Measurements from ENCODE around the gene POLA2.
"Not testable (repeated sequence)": the region's sequence is repeated elsewhere in the genome, so short reads cannot be mapped to it uniquely, and the experiment has no call there.

POLA2 gene

DNA sequence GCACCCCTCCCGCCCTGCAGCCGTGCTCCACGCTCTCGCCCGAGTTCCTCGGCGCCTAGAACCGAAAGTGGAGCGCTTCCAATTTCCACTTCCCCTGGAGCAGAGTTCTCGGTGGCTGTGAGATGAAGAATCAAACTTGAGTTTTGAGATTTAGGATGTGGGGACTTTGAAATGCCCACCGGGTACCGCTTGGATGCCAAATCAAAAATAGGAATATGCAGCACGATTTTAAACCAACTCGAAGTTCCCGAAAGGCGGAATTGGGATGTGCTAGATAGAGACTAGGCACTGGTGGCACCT is 569 bp downstream of the POLA2 start:
- H3K27me3 Mint-ChIP-seq = no peaks in the 10 kb centered on the region
- no peak for DNase-seq
- no peak for ATAC-seq
- H3K9me3 Mint-ChIP-seq = no peaks in the 10 kb centered on the region
- peaks cover 61% of the 10 kb centered on the region for H3K4me1 Mint-ChIP-seq
- peak overlapping the region; percentile 55 to 95 for H3K27ac Mint-ChIP-seq
- H3K4me3 Mint-ChIP-seq = peak overlapping the region; percentile 74 to 82

GRCh38 chr11:65262776-65263175 is 1.0 kb downstream of the POLA2 start:
- peak overlapping the region; percentile 74 to 82 for H3K4me3 Mint-ChIP-seq
- ATAC-seq (no peak), DNase-seq (no peak)
- H3K27ac Mint-ChIP-seq = peak overlapping the region; percentile 55 to 95
- no peaks in the 10 kb centered on the region for H3K9me3 Mint-ChIP-seq
- no peaks in the 10 kb centered on the region for H3K27me3 Mint-ChIP-seq
- H3K4me1 Mint-ChIP-seq = peaks cover 61% of the 10 kb centered on the region

DNA sequence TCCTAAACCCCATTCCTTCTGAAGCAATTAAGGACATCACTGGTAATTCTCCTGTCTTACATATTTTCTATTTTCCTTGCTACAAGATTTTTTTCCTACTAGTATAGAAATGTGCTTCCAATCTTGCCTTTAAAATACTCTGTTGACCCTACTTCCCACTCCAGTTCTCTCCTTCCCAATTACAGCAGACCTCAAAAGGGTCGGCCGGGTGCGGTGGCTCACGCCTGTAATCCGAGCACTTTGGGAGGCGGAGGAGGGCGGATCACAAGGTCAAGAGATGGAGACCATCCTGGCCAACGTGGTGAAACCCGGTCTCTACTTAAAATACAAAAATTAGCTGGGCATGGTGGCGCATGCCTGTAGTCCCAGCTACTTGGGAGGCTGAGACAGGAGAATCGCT is 3.0 kb downstream of the POLA2 start:
- H3K9me3 Mint-ChIP-seq, DNase-seq, ATAC-seq, H3K27me3 Mint-ChIP-seq: not testable (repeated sequence)
- peaks cover 53% of the 10 kb centered on the region for H3K4me1 Mint-ChIP-seq
- peak overlapping the region in 1 of 2 donors; percentile 13 for H3K27ac Mint-ChIP-seq
- peak overlapping the region; percentile 6 to 62 for H3K4me3 Mint-ChIP-seq

DNA sequence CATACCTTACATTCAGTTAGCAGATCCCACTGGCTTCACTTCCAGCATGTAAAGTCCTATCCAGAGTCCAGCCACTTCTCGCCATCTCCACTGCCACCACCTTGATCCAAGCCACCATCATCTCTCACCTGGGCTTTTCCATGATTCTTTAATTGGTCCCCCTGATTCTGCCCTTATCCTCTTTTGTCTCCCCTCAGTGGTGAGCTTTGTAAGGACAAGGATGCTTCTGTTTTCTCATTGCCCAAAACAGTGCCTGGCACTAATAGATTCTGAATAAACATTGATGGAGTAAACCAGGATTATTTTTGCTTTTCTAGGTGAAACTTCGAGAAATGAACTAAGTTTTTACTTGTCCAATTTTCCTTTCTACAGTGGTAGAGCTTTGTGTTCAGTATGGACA is 4.4 kb downstream of the POLA2 start:
- Mint-ChIP-seq H3K4me3 (no peak overlapping the region), H3K27ac (no peak overlapping the region), H3K4me1 (peaks cover 42% of the 10 kb centered on the region), H3K27me3 (no peaks in the 10 kb centered on the region), H3K9me3 (no peaks in the 10 kb centered on the region)
- DNase-seq = no peak
- ATAC-seq = no peak

DNA sequence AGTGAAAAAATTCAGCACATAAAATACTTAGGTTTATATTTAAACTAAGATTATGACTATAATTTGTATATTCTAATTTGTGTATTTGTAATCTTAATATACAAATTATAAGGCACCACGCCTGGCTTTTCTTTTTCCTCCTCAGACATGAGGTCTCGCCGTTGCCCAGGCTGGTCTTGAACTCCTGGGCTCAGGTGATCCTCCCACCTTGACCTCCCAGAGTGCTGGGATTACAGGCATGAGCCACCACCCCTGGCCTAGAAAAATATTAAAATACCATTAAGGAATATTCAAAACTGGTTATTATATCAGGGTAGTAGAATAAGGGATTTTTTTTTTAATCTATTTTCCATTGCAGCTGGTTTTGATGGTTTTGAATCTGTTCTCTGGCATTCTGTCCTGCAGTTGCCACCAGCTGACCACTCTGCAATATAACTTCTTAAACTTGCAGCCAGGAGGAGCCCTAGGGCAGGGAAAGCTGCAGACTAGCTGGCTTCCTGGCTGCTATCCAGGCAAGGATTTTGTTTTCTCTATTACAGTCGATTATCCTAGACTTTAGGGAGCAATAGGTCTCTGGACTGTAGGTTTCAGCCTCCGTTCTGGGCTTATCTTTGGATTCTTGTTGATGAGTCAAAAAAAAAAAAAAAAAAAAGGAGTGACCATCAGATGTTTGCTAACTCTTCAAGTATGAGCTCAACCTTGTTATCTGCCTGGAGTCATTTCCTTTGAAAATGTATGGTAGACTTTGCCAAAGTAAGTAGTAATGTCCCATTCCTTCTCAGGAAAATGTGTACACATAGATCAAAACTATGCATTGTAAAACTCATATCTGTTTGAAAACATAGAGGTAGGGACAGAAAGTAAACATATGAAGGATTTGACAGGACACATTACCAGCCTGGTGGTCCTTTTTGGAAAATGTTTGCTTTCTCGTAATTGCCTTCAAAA is 13.2 kb downstream of the POLA2 start:
- H3K4me1 Mint-ChIP-seq = peaks cover 18% of the 10 kb centered on the region
- no peaks in the 10 kb centered on the region for H3K9me3 Mint-ChIP-seq
- peak; percentile 65 for ATAC-seq
- H3K27ac Mint-ChIP-seq = no peak overlapping the region
- peak in 1 of 2 donors; percentile 37 for DNase-seq
- no peaks in the 10 kb centered on the region for H3K27me3 Mint-ChIP-seq
- no peak overlapping the region for H3K4me3 Mint-ChIP-seq

DNA sequence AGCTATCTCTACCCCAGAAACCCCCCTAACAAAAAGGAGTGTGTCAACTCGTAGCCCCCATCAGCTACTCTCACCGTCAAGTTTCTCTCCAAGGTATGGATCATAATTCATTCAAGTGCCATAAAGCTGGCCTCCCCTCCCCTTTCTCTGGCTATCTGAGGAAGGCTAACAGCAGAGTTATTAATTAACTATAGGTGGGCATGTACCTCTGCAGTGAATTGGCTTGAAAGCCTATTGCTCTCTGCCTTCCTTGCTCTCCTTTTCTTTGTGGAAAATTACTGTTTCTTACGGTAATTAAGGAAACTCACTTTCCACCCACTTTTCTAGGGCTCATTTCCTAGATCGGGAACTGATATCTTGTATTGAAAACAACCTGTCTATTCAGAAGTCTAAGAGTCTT is 14.1 kb downstream of the POLA2 start:
- H3K27me3 Mint-ChIP-seq = no peaks in the 10 kb centered on the region
- peak overlapping the region in 1 of 2 donors; percentile 37 for H3K27ac Mint-ChIP-seq

DNA sequence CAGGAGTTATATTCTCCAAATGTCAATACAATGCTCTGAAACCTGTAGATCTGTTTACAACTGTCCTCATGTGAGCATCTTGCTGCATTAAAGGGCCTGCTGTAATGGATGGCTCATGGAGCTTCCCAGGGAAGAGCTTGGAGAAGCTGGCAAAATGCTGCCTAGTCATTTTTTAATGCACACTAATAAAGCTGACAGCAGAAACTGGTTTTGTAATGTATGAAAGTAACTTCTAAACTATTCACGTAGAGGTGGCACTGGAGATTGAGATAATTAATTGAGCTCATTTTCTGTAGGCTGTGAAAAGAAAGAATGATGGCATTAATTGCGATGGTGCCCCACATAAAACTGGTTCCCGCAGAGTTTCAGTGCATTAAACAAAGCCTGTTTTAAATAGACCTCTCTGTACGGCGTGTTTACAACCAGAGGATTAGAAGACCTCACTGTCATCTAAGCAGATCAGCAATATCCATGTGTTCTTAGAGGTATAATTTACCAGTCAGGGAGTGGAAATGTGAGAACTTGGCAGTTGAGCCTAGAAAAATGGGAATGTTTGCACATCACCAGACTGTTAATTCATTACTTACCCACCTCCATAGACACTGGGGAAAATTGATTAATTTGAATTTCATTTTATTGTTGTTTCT is 16.0 kb downstream of the POLA2 start:
- Mint-ChIP-seq H3K4me1 (peaks cover 21% of the 10 kb centered on the region), H3K9me3 (no peaks in the 10 kb centered on the region), H3K4me3 (no peak overlapping the region), H3K27ac (no peak overlapping the region), H3K27me3 (no peaks in the 10 kb centered on the region)
- DNase-seq (no peak), ATAC-seq (no peak)

More for the DNA sequence above, 14.1 kb downstream of the POLA2 start:
- ATAC-seq (no peak), DNase-seq (no peak)
- Mint-ChIP-seq H3K4me1 (peaks cover 21% of the 10 kb centered on the region), H3K9me3 (no peaks in the 10 kb centered on the region), H3K4me3 (no peak overlapping the region)

- H3K9me3 Mint-ChIP-seq = no peaks in the 10 kb centered on the region
- ATAC-seq (no peak), DNase-seq (no peak)
- H3K4me3 Mint-ChIP-seq = no peak overlapping the region
- H3K27me3 Mint-ChIP-seq = no peaks in the 10 kb centered on the region
- no peak overlapping the region for H3K27ac Mint-ChIP-seq
- H3K4me1 Mint-ChIP-seq = peaks cover 21% of the 10 kb centered on the region
These were observed 16.6 kb downstream of the POLA2 start for GRCh38 chr11:65278356-65278755.

DNA sequence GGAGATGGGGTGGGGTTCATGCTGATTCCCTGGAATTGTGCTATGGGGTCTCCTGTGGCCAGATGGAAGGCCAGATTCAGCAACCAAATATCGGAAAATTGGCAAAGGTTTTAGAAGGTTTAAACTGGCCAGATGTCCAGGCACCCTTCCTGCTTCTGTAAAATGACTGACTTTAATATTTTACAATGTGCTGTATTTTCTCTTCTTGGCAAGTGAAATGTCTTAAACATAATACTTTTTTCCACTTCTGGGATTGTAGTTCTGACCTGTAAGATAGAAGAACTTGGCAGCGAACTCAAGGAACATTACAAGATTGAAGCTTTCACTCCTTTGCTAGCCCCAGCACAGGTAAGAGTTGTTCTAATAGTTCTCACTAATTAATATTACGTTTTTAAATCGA is 17.5 kb downstream of the POLA2 start:
- Mint-ChIP-seq H3K27ac (peak overlapping the region in 1 of 2 donors; percentile 8), H3K4me3 (no peak overlapping the region), H3K4me1 (peaks cover 21% of the 10 kb centered on the region), H3K27me3 (no peaks in the 10 kb centered on the region), H3K9me3 (no peaks in the 10 kb centered on the region)
- DNase-seq = no peak
- no peak for ATAC-seq

DNA sequence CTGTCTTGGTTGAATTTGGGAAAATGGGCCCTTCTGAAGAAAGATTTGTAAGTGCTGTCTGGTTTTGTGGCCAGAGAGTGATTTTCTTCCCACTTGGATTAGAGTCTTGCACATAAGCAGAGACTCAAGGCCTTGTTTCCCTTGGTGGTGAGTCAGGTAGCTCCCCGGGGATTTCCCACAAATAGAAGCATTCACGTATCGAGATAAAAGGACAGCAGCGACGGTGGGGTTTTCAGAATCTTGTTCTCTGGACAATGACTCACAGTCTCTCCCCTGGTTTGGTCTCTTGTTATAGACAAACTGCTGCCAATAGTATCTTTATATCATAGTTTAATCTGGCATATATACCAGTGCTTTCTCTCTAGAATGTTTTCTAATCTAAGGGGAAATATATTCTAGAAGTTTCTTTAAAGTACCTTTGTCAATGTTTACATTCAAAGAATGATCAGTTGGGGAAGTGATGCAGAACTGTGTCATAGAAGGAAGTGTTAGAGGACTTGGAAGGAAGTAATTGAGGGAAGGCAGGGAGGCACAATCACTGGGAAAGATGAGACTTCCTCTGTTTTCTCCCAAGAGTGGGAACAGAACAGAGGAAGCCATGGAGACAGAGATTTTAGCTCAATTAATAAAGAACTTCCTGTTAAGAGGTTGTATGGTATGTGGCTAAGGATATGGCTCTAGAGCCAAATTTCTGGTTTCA is 18.1 kb downstream of the POLA2 start:
- peak overlapping the region; percentile 8 to 67 for H3K27ac Mint-ChIP-seq
- DNase-seq (peak; percentile 41 to 56), ATAC-seq (peak; percentile 97)
- H3K4me1 Mint-ChIP-seq = peaks cover 21% of the 10 kb centered on the region
- no peaks in the 10 kb centered on the region for H3K27me3 Mint-ChIP-seq
- no peaks in the 10 kb centered on the region for H3K9me3 Mint-ChIP-seq
- no peak overlapping the region for H3K4me3 Mint-ChIP-seq

- Mint-ChIP-seq H3K4me3 (no peak overlapping the region), H3K4me1 (peaks cover 21% of the 10 kb centered on the region), H3K9me3 (no peaks in the 10 kb centered on the region), H3K27me3 (no peaks in the 10 kb centered on the region), H3K27ac (no peak overlapping the region)
- DNase-seq (no peak), ATAC-seq (no peak)
These were observed 18.9 kb downstream of the POLA2 start for GRCh38 chr11:65280646-65281045.

DNA sequence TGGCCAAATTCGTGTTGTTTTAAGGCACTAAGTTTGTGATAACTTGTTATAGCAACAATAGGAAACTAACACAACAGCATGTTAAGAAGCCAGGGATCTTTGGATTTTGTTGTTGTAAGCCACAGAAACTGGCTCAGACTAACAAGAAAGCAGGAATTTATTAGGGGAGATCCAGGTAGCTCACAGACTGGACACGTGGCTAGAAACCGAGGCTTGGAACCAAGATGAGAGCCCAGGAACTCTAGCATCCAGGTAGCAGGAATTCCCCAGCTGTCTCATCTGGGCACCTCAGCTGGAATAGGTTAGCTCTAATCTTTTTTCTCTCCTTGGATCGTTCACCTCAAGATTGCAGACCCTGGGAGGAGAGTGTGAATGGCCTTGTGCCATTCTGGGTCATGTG is 24.9 kb downstream of the POLA2 start:
- no peaks in the 10 kb centered on the region for H3K27me3 Mint-ChIP-seq
- ATAC-seq = no peak

DNA sequence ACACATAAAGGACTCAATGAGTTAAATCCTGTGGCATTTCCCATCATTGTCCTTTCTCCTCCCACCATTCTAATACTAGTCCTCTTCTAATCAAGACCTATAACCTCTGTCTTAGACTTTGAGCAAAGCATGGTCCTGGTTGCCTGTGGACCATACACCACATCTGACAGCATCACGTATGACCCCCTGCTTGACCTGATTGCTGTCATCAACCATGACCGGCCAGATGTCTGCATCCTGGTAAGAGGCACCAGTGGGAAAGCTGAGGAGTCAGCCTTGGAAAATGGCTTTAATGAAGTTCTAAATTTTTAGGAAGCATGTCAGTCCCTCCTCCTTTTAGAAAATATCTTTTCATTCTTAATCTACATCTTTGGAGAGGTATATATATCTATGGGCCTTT is 25.8 kb downstream of the POLA2 start:
- DNase-seq (no peak), ATAC-seq (no peak)
- H3K4me3 Mint-ChIP-seq = no peak overlapping the region
- H3K4me1 Mint-ChIP-seq = no peaks in the 10 kb centered on the region
- peak overlapping the region in 1 of 2 donors; percentile 58 for H3K27ac Mint-ChIP-seq
- H3K9me3 Mint-ChIP-seq = no peaks in the 10 kb centered on the region
- no peaks in the 10 kb centered on the region for H3K27me3 Mint-ChIP-seq

More for the DNA sequence above, 24.9 kb downstream of the POLA2 start:
- Mint-ChIP-seq H3K4me3 (no peak overlapping the region), H3K27ac (no peak overlapping the region), H3K4me1 (no peaks in the 10 kb centered on the region), H3K9me3 (no peaks in the 10 kb centered on the region)
- no peak for DNase-seq

- ATAC-seq (no peak), DNase-seq (no peak)
- Mint-ChIP-seq H3K4me1 (no peaks in the 10 kb centered on the region), H3K27ac (no peak overlapping the region), H3K9me3 (no peaks in the 10 kb centered on the region), H3K27me3 (no peaks in the 10 kb centered on the region), H3K4me3 (no peak overlapping the region)
These were observed 27.2 kb downstream of the POLA2 start for GRCh38 chr11:65288706-65289536.

GRCh38 chr11:65290448-65291165 is 28.8 kb downstream of the POLA2 start:
- Mint-ChIP-seq H3K9me3 (no peaks in the 10 kb centered on the region), H3K4me3 (no peak overlapping the region), H3K4me1 (no peaks in the 10 kb centered on the region), H3K27ac (peak overlapping the region in 1 of 2 donors; percentile 35), H3K27me3 (no peaks in the 10 kb centered on the region)
- ATAC-seq = no peak
- no peak for DNase-seq
